HL-60/S4 (cell line): ENCODE results near the gene PLCH2.

Source experiments
- in situ Hi-C: fragments of 300-500 bp; cut with MboI; formaldehyde crosslinking; loops from 2 replicates; pipeline ENCODE4 v1.14.3; 2022; ENCODE audit warnings: low sequenced_read_pairs

The PLCH2 gene

GRCh38 chr1:2498648-2499047, 22.6 kb downstream of the PLCH2 start:
- in situ Hi-C loops, result no loop called here

- in situ Hi-C loops, result no loop called here
Observed at GRCh38 chr1:2499260-2499659, 23.2 kb downstream of the PLCH2 start.

- in situ Hi-C loops, result no loop called here
Observed at GRCh38 chr1:2499986-2500596, 24.0 kb downstream of the PLCH2 start.

- in situ Hi-C loops, result no loop called here
Observed at GRCh38 chr1:2501041-2501819, 25.1 kb downstream of the PLCH2 start.

DNA sequence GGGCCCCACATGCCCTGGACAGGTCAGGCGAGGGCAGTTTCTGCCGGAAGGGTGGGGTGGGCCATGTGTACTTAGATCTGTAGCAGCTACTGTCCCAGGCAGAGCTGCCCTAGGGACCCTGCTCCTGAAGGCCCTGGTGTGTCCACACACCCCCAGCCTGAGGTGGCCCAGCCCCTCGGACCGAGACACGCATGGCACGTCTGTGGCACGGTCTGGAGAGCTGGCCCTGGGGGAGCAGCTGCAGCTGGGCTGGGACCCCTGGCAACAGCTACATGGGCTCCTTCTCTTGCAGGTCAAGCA, 25.7 kb downstream of the PLCH2 start:
- in situ Hi-C loops, result no loop called here

DNA sequence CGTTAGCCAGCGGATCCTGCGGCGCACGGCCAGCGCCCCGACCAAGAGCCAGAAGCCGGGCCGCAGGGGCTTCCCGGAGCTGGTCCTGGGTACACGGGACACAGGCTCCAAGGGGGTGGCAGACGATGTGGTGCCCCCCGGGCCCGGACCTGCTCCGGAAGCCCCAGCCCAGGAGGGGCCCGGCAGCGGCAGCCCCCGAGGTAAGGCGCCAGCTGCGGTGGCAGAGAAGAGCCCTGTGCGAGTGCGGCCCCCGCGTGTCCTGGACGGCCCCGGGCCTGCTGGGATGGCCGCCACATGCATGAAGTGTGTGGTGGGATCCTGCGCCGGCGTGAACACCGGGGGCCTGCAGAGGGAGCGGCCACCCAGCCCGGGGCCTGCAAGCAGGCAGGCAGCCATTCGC, 26.1 kb downstream of the PLCH2 start:
- in situ Hi-C loops, result no loop called here

- in situ Hi-C loops, result no loop called here
Observed at GRCh38 chr1:2502661-2503553, 26.8 kb downstream of the PLCH2 start.

DNA sequence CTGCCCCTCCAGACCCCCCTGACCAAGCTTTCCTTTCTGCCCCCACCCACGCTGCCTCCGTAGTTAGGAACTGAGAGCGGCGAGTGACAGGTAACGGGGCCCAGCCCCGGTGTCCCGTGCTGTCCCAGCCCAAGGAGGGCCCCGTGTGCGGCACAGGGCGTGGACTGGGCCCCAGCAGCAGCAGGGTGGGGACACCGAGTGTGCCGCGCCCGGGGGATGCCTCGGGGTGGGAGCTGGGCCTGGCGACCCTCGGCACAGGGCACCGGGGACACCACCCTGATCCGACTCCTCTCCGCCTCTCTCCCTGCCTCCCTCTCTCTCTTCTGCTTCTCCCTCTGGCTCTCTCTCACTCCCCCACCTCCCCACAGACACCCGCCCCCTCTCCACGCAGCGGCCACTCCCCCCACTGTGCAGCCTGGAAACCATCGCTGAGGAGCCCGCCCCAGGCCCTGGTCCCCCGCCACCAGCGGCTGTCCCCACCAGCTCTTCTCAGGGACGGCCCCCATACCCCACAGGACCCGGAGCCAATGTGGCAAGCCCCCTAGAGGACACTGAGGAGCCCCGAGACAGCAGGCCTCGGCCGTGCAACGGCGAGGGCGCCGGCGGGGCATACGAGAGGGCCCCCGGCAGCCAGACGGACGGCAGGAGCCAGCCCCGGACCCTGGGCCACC, 27.6 kb downstream of the PLCH2 start:
- in situ Hi-C loops, result no loop called here

GRCh38 chr1:2504225-2504948, 28.3 kb downstream of the PLCH2 start:
- in situ Hi-C loops, result no loop called here

DNA sequence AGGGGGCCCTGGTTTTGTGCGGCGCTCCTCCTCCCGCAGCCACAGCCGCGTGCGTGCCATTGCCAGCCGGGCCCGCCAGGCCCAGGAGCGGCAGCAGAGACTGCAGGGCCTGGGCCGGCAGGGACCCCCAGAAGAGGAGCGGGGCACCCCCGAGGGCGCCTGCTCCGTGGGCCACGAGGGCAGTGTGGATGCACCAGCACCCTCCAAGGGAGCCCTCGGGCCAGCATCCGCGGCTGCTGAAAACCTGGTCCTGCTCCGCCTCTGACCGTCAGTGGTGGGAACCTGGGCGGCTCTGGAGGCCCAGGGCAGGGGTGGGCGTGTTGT, 28.8 kb downstream of the PLCH2 start:
- in situ Hi-C loops, result no loop called here

- in situ Hi-C loops, result no loop called here
Observed at GRCh38 chr1:2505461-2505994, 29.4 kb downstream of the PLCH2 start.

- in situ Hi-C loops, result no loop called here
Observed at GRCh38 chr1:2506007-2506860, 30.1 kb downstream of the PLCH2 start.

DNA sequence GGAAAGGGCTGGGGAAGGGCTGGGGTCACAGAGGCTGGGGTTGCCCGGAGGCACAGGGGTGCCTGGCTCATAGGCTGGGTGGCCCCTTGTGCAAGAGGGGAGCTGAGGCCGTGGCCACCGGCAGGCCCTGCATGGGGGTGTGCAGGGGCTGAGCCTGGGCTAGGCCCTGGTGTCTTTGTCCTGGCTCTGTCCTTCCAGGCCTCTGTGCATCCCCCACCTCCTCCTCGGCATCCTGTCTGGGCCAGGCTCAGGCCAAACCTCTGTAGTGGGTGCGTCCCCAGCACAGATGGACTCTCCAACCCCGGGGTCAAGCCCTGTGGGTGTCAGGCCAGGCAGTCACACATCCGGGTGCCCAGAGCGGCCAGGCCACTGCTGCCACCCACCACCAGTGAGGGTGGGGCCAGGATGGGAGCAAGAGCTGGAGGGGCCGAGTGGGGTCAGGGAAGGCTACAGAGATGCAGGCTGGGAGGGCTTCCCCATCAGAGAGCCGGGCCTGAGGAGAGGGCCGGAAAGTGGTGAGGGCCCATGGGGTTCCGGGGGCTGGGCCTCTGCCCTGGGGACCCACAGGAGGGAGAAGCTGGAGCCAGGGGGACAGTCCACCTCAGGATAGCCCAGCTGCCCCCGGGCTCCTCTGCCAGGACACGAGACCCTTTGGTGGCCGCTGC, 30.9 kb downstream of the PLCH2 start:
- in situ Hi-C loops, result no loop called here

DNA sequence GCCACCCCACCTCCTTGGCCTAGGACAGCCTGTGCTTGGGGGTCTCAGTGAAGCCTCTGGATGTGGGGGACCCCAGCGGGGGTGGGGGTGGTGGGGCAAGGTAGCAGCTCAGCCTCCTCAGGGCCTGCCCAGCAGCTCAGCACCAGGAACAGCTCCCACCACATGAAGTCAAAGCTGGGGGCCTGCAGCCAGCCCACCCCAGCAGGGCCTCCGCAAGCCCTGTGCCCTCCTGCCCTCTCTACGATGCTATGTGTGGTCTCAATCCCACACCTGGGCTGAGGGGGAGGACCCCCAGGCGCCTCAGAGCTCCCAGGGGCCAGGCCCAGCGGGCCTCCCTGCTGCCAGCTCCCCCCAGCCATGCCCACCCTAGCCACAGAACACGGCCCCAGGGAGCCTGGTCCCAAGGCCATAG, 31.7 kb downstream of the PLCH2 start:
- in situ Hi-C loops, result no loop called here

GRCh38 chr1:2508180-2508579, 32.1 kb downstream of the PLCH2 start:
- in situ Hi-C loops, result no loop called here

- in situ Hi-C loops, result no loop called here
Observed at GRCh38 chr1:2508751-2509150, 32.7 kb downstream of the PLCH2 start.

GRCh38 chr1:2509589-2509988, 33.5 kb downstream of the PLCH2 start:
- in situ Hi-C loops, result no loop called here

- in situ Hi-C loops, result no loop called here
Observed at GRCh38 chr1:2510366-2511155, 34.5 kb downstream of the PLCH2 start.
